Thoracic aorta (tissue), 2 donors: Measurements from ENCODE around the gene GATAD2A. TPM values are rescaled to one million over a fixed set of nuclear protein-coding genes. Genes with fewer than 3 reads are reported as not detected.

Source experiments
- ATAC-seq: fragments of 150-250 bp; one replicate; pipeline ENCODE4 v1.8.0; 2017; ENCODE audit warnings: low read depth; ENCODE audit not compliant: insufficient number of reproducible peaks, low FRiP score
- DNase-seq: peaks from one replicate; pipeline ENCODE4 v3.0.0-alpha.2; 2020; ENCODE audit warnings: low spot score
- H3K27ac ChIP-seq, 2 donors: fragments of 200-600 bp; sonication (generic); 1 replicate in 1 of 2; 2 replicates in 1 of 2; pipeline ENCODE4 v1.5.1; 2016; ENCODE audit warnings: mild to moderate bottlenecking in 2 of 2, moderate library complexity in 2 of 2
- H3K27me3 ChIP-seq: fragments of 200-600 bp; sonication (generic); replicated peaks from 2 replicates; pipeline ENCODE4 v1.6.0; 2016; ENCODE audit warnings: mild to moderate bottlenecking; ENCODE audit not compliant: insufficient read depth
- H3K36me3 ChIP-seq: fragments of 200-600 bp; sonication (generic); one replicate; pipeline ENCODE4 v1.5.1; 2016
- H3K4me1 ChIP-seq, 2 donors: fragments of 200-600 bp; sonication (generic); 1 replicate in 1 of 2; 2 replicates in 1 of 2; pipeline versions ENCODE4 v1.5.1 to v1.6.0; 2016; ENCODE audit warnings: low read depth in 2 of 2, mild to moderate bottlenecking in 1 of 2; ENCODE audit not compliant: control insufficient read depth in 1 of 2
- H3K4me3 ChIP-seq: fragments of 200-600 bp; sonication (generic); 2 replicates; pipeline ENCODE4 v1.5.1; 2016; ENCODE audit warnings: mild to moderate bottlenecking
- H3K9me3 ChIP-seq: fragments of 200-600 bp; sonication (generic); 2 replicates; pipeline ENCODE4 v1.5.1; 2016
- CTCF ChIP-seq: fragments of 200-600 bp; sonication (generic); IDR thresholded peaks from one replicate; pipeline ENCODE4 v1.5.1; 2019; ENCODE audit warnings: antibody characterized with exemption
- total RNA-seq, 2 donors: library from RNA; depleted of rRNA; stranded (reverse); fragments of >200 nt; gene quantifications; one replicate each; pipeline versions ENCODE4 v1.1.0 to v1.2.3, GENCODE V29; 2016

The GATAD2A gene
- total RNA-seq, 2 donors from 2014 or later: 55.9 to 79.1 TPM

DNA sequence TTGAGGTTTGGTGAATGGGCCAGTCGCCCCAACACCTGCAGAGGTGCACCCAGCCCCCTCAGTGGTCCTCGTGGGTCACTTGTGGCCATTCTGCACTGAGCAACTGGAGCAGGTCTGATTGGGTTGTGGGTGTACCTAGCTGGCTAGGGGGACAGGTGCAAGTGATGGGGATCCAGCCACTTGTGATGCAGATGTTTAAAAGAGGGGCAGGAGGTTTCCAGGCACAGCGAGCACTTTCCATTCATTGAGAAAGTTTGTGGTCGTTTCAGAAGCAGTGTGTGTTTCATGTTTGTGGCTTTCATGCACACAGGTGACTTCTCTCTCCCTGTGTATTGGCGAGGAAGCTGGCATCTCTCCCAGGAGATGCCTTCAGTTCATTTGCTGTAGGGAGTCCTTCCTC is 75.2 kb downstream of the GATAD2A start:
- Histone ChIP-seq H3K27ac (no peak overlapping the region), H3K27me3 (no peaks in the 10 kb centered on the region), H3K4me1 (peaks cover 0 to 8% of the 10 kb centered on the region in 2 donors), H3K9me3 (no peaks in the 10 kb centered on the region), H3K36me3 (no peaks in the 10 kb centered on the region), H3K4me3 (no peak overlapping the region)
- no peak for TF ChIP-seq CTCF
- DNase-seq (no peak), ATAC-seq (no peak)

DNA sequence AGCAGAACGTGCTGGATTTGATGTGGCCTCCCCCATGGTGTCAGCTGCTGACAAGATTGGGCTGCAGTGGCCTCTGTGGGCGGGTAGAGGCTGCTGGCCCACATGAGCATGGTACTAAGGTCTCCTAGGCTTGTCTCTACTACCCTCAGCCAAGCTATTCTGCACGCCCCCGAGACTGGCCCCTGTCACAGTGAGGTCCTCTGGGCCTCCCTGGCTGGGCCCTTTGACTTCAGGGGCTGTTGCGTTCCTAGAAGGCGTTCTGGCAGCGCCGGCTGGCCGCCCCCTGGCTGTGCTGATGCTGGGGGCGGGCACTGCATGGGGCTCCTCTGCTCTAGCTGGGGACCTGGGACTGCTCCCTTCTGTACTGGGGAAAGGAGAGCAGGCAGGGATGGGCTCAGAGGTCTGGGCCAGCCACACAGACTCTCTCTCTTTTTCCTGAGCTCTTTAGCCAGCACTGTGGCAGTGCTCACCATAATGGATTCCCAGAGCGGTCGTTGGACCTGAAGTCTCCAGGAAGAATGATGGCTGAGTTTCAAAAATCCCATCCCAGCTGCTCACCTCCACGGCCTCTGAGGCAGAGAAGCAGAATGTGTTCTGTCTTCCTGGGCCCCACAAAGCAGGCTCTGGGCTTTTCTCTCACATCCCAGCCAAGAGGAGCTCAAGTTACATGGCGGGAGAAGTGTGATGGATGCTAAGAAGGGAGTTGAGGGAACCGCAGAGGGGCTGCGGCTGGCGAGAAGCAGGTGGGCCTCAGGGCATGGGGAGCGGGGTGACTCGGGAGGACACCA is 77.5 kb downstream of the GATAD2A start:
- H3K36me3 ChIP-seq: no peaks in the 10 kb centered on the region
- H3K4me3 ChIP-seq: no peak overlapping the region
- H3K9me3 ChIP-seq: no peaks in the 10 kb centered on the region
- peaks cover 3 to 12% of the 10 kb centered on the region in 2 donors for H3K4me1 ChIP-seq
- no peak for ATAC-seq
- H3K27ac ChIP-seq: no peak overlapping the region
- DNase-seq: no peak
- TF ChIP-seq CTCF: no peak
- H3K27me3 ChIP-seq: no peaks in the 10 kb centered on the region

GRCh38 chr19:19485161-19485997 is 79.9 kb downstream of the GATAD2A start:
- Histone ChIP-seq H3K36me3 (no peaks in the 10 kb centered on the region), H3K4me1 (peaks cover 23 to 36% of the 10 kb centered on the region in 2 donors), H3K27me3 (no peaks in the 10 kb centered on the region), H3K9me3 (no peaks in the 10 kb centered on the region), H3K27ac (no peak overlapping the region), H3K4me3 (no peak overlapping the region)
- no peak for TF ChIP-seq CTCF
- DNase-seq (no peak), ATAC-seq (no peak)

- H3K4me1 ChIP-seq: peaks cover 23 to 38% of the 10 kb centered on the region in 2 donors
- ATAC-seq: no peak
Measured at GRCh38 chr19:19485998-19486290, 80.5 kb downstream of the GATAD2A start.

More at GRCh38 chr19:19485998-19486290, 80.5 kb downstream of the GATAD2A start:
- no peaks in the 10 kb centered on the region for H3K36me3 ChIP-seq
- TF ChIP-seq CTCF: no peak
- no peaks in the 10 kb centered on the region for H3K9me3 ChIP-seq
- no peak overlapping the region for H3K4me3 ChIP-seq
- no peaks in the 10 kb centered on the region for H3K27me3 ChIP-seq
- H3K27ac ChIP-seq: no peak overlapping the region
- no peak for DNase-seq
